Measurements from ENCODE around the gene RAPGEF2. TPM values are rescaled to one million over a fixed set of nuclear protein-coding genes. Genes with fewer than 3 reads are reported as not detected.

Gene RAPGEF2
- total and polyA plus RNA-seq, 9 of the 15 experiments (the other 6 are each of a cell fraction or from before 2014, with no cell fraction given), result 3.1 to 32.6 (median 23.1) TPM

DNA sequence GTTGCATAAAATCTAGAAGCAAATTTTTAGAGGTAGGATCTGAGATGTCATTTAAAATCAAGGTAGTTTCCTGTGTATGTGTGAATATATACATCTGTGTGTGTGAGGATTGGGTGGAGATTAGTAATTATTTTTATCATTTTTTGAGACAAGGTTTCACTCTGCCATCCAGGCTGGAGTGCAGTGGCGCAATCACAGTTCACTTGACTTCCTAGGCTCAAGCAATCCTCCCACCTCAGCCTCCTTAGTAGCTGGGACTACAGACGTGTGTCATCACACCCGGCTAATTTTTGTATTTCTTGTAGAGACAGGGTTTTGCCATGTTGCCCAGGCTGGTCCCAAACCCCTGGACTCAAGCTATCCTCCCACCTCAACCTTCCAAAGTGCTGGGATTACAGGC, 188.3 kb downstream of the RAPGEF2 start:
- H3K79me2 ChIP-seq (ENCODE audit: control insufficient read depth, insufficient read depth, low read length), result no peaks in the 10 kb centered on the region
- no peaks in the 10 kb centered on the region; the same call in 1 of the 2 replicates for H4K20me1 ChIP-seq (replicated peaks; ENCODE audit: control insufficient read depth, insufficient read depth, low read length)
- H3K9me1 ChIP-seq (ENCODE audit: control insufficient read depth, insufficient read depth, low read length), result no peaks in the 10 kb centered on the region
- no peak overlapping the region for H3K9ac ChIP-seq (ENCODE audit: insufficient read depth in 1 of 2, low read depth in 2 of 2, low read length in 2 of 2)
- no peak overlapping the region for H3K27ac ChIP-seq (ENCODE audit: extremely low read depth, low read depth, low read length)
- no peak for FAIRE-seq
- POLR2A ChIA-PET, result no interaction called here
- no peaks in the 10 kb centered on the region for H3K27me3 ChIP-seq (ENCODE audit: control insufficient read depth in 2 of 2, insufficient read depth in 2 of 2, low read length in 2 of 2)
- no TSS peak for BruUV-seq (replicated peaks)
- TF ChIP-seq NONO (IDR thresholded peaks at IDR 0.05; ENCODE audit: low read depth in 2 of 2, low read length in 1 of 2) (no peak), FOS (IDR thresholded peaks at IDR 0.05; ENCODE audit: extremely low read depth, insufficient read length) (no peak)
- TF ChIP-seq, protein P1, sequence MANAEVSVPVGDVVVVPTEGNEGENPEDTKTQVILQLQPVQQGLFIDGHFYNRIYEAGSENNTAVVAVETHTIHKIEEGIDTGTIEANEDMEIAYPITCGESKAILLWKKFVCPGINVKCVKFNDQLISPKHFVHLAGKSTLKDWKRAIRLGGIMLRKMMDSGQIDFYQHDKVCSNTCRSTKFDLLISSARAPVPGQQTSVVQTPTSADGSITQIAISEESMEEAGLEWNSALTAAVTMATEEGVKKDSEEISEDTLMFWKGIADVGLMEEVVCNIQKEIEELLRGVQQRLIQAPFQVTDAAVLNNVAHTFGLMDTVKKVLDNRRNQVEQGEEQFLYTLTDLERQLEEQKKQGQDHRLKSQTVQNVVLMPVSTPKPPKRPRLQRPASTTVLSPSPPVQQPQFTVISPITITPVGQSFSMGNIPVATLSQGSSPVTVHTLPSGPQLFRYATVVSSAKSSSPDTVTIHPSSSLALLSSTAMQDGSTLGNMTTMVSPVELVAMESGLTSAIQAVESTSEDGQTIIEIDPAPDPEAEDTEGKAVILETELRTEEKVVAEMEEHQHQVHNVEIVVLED (CRISPR knock-in tag; IDR thresholded peaks at IDR 0.05), result no peak
- H2AFZ ChIP-seq (ENCODE audit: low read depth, low read length), result no peak overlapping the region
- intact Hi-C loops (cut with micrococcal nuclease), result no loop called here
- H3K9me3 ChIP-seq (replicated peaks; ENCODE audit: control insufficient read depth, insufficient read depth, low read depth, low read length), result no peaks in the 10 kb centered on the region
- WGBS (ENCODE audit: insufficient coverage, low coverage, missing lambda C conversion rate), result 31% methylated on average over 3 of the region's 3 CpGs
- no peaks in the 10 kb centered on the region for H3K4me1 ChIP-seq (replicated peaks in 1 of 2; ENCODE audit: control insufficient read depth in 2 of 2, insufficient read depth in 2 of 2, low read length in 2 of 2)
- H3K36me3 ChIP-seq (ENCODE audit: control insufficient read depth, insufficient read depth, low read length), result no peaks in the 10 kb centered on the region
- ATAC-seq, result no peak
- DNase-seq (ENCODE audit: extremely low read depth in 1 of 4, low spot score in 3 of 4), result no peak
- H3K4me3 ChIP-seq, result no peak overlapping the region
- CTCF ChIA-PET (ENCODE audit: low intra/inter-chr PET ratio), result interaction anchor here (0.5 kb wide), 1 partner anchor 180 kb away, joined by 3 read pairs; no protein-coding TSS in a partner anchor
- no peak overlapping the region for H3K4me2 ChIP-seq (ENCODE audit: insufficient read depth, low read length)
- in situ Hi-C loops (cut with MboI), result no loop called here
